Measurements from ENCODE around the gene SLX4IP. TPM values are rescaled to one million over a fixed set of nuclear protein-coding genes. Genes with fewer than 3 reads are reported as not detected.

The SLX4IP gene
- total RNA-seq, 1 donor from 2014 or later: 6.8 TPM

GRCh38 chr20:10474606-10475184 lies 39.6 kb downstream of the SLX4IP start:
- Mint-ChIP-seq H3K9me3 (ENCODE audit: unreplicated experiment) (no peaks in the 10 kb centered on the region), H3K27ac (ENCODE audit: unreplicated experiment) (no peak overlapping the region), H3K36me3 (ENCODE audit: low read depth, unreplicated experiment) (no peaks in the 10 kb centered on the region), H3K27me3 (ENCODE audit: unreplicated experiment) (peaks cover 3% of the 10 kb centered on the region), H3K4me3 (ENCODE audit: unreplicated experiment) (no peak overlapping the region), H3K4me1 (ENCODE audit: unreplicated experiment) (peaks cover 18% of the 10 kb centered on the region)
- TF ChIP-seq CTCF (IDR thresholded peaks at IDR 0.05; ENCODE audit: unreplicated experiment): no peak
- DNase-seq (ENCODE audit: low spot score): no peak

- H3K9me3 Mint-ChIP-seq (ENCODE audit: unreplicated experiment): no peaks in the 10 kb centered on the region
- no peak overlapping the region for H3K27ac Mint-ChIP-seq (ENCODE audit: unreplicated experiment)
- peaks cover 13% of the 10 kb centered on the region for H3K4me1 Mint-ChIP-seq (ENCODE audit: unreplicated experiment)
- no peak for TF ChIP-seq CTCF (IDR thresholded peaks at IDR 0.05; ENCODE audit: unreplicated experiment)
- peaks cover 3% of the 10 kb centered on the region for H3K27me3 Mint-ChIP-seq (ENCODE audit: unreplicated experiment)
- DNase-seq (ENCODE audit: low spot score): no peak
- H3K4me3 Mint-ChIP-seq (ENCODE audit: unreplicated experiment): no peak overlapping the region
- no peaks in the 10 kb centered on the region for H3K36me3 Mint-ChIP-seq (ENCODE audit: low read depth, unreplicated experiment)
Measured at GRCh38 chr20:10475225-10475624, 40.1 kb downstream of the SLX4IP start.

- Mint-ChIP-seq H3K27me3 (ENCODE audit: unreplicated experiment) (peaks cover 3% of the 10 kb centered on the region), H3K36me3 (ENCODE audit: low read depth, unreplicated experiment) (no peaks in the 10 kb centered on the region), H3K4me1 (ENCODE audit: unreplicated experiment) (peaks cover 10% of the 10 kb centered on the region), H3K4me3 (ENCODE audit: unreplicated experiment) (no peak overlapping the region), H3K9me3 (ENCODE audit: unreplicated experiment) (no peaks in the 10 kb centered on the region), H3K27ac (ENCODE audit: unreplicated experiment) (no peak overlapping the region)
- DNase-seq (ENCODE audit: low spot score): no peak
- no peak for TF ChIP-seq CTCF (IDR thresholded peaks at IDR 0.05; ENCODE audit: unreplicated experiment)
Measured at GRCh38 chr20:10476319-10476724, 41.2 kb downstream of the SLX4IP start.

- Mint-ChIP-seq H3K4me1 (ENCODE audit: unreplicated experiment) (peaks cover 21% of the 10 kb centered on the region), H3K36me3 (ENCODE audit: low read depth, unreplicated experiment) (no peaks in the 10 kb centered on the region), H3K27ac (ENCODE audit: unreplicated experiment) (no peak overlapping the region), H3K9me3 (ENCODE audit: unreplicated experiment) (no peaks in the 10 kb centered on the region), H3K4me3 (ENCODE audit: unreplicated experiment) (no peak overlapping the region), H3K27me3 (ENCODE audit: unreplicated experiment) (peaks cover 3% of the 10 kb centered on the region)
- no peak for TF ChIP-seq CTCF (IDR thresholded peaks at IDR 0.05; ENCODE audit: unreplicated experiment)
- no peak for DNase-seq (ENCODE audit: low spot score)
Measured at GRCh38 chr20:10478205-10478604, 43.1 kb downstream of the SLX4IP start.

- peaks cover 23% of the 10 kb centered on the region for H3K4me1 Mint-ChIP-seq (ENCODE audit: unreplicated experiment)
- no peak overlapping the region for H3K27ac Mint-ChIP-seq (ENCODE audit: unreplicated experiment)
- peaks cover 3% of the 10 kb centered on the region for H3K27me3 Mint-ChIP-seq (ENCODE audit: unreplicated experiment)
- no peaks in the 10 kb centered on the region for H3K36me3 Mint-ChIP-seq (ENCODE audit: low read depth, unreplicated experiment)
- TF ChIP-seq CTCF (IDR thresholded peaks at IDR 0.05; ENCODE audit: unreplicated experiment): no peak
- DNase-seq (ENCODE audit: low spot score): no peak
- H3K4me3 Mint-ChIP-seq (ENCODE audit: unreplicated experiment): no peak overlapping the region
- no peaks in the 10 kb centered on the region for H3K9me3 Mint-ChIP-seq (ENCODE audit: unreplicated experiment)
Measured at GRCh38 chr20:10478930-10479329, 43.8 kb downstream of the SLX4IP start.

Data from endothelial cell (in vitro differentiated cells).